Duodenal mucosa (tissue), 2 donors: ENCODE results near the gene ADARB2.

Experiments
- H3K27ac ChIP-seq: one replicate; pipeline ENCODE4 v1.7.0; 2013; ENCODE audit warnings: low read depth, low read length
- H3K27me3 ChIP-seq, 2 donors: one replicate each; pipeline ENCODE4 v1.7.0; 2013; ENCODE audit warnings: low read length in 2 of 2, control low read depth in 1 of 2; ENCODE audit not compliant: insufficient read depth in 2 of 2, control insufficient read depth in 1 of 2
- H3K36me3 ChIP-seq, 2 donors: one replicate each; pipeline ENCODE4 v1.7.0; 2013; ENCODE audit warnings: low read length in 2 of 2, control low read depth in 1 of 2; ENCODE audit not compliant: insufficient read depth in 2 of 2, control insufficient read depth in 1 of 2
- H3K4me1 ChIP-seq, 2 donors: one replicate each; pipeline ENCODE4 v1.7.0; 2013; ENCODE audit warnings: low read length in 2 of 2, control low read depth in 1 of 2; ENCODE audit not compliant: insufficient read depth in 2 of 2, control insufficient read depth in 1 of 2
- H3K4me3 ChIP-seq, 2 donors: one replicate each; pipeline ENCODE4 v1.7.0; 2013; ENCODE audit warnings: low read length in 2 of 2, low read depth in 1 of 2
- H3K9ac ChIP-seq, 2 donors: one replicate each; pipeline ENCODE4 v1.7.0; 2013; ENCODE audit warnings: low read length in 2 of 2, low read depth in 1 of 2
- H3K9me3 ChIP-seq, 2 donors: one replicate each; pipeline ENCODE4 v1.7.0; 2013; ENCODE audit warnings: low read length in 2 of 2, control low read depth in 1 of 2; ENCODE audit not compliant: control insufficient read depth in 1 of 2

ADARB2 gene

GRCh38 chr10:1373287-1373686 lies 364.0 kb downstream of the ADARB2 start:
- no peaks in the 10 kb centered on the region for H3K27me3 ChIP-seq
- H3K9ac ChIP-seq: no peak overlapping the region
- peaks cover 0 to 9% of the 10 kb centered on the region in 2 donors for H3K4me1 ChIP-seq
- H3K27ac ChIP-seq: no peak overlapping the region
- no peak overlapping the region for H3K4me3 ChIP-seq
- no peaks in the 10 kb centered on the region for H3K36me3 ChIP-seq
- H3K9me3 ChIP-seq: no peaks in the 10 kb centered on the region

- H3K4me1 ChIP-seq: peaks cover 0 to 9% of the 10 kb centered on the region in 2 donors
- no peaks in the 10 kb centered on the region for H3K36me3 ChIP-seq
- H3K27ac ChIP-seq: no peak overlapping the region
- no peaks in the 10 kb centered on the region for H3K27me3 ChIP-seq
- H3K9ac ChIP-seq: no peak overlapping the region
- H3K9me3 ChIP-seq: no peaks in the 10 kb centered on the region
- no peak overlapping the region for H3K4me3 ChIP-seq
Measured at GRCh38 chr10:1372212-1372611, 365.1 kb downstream of the ADARB2 start.

DNA sequence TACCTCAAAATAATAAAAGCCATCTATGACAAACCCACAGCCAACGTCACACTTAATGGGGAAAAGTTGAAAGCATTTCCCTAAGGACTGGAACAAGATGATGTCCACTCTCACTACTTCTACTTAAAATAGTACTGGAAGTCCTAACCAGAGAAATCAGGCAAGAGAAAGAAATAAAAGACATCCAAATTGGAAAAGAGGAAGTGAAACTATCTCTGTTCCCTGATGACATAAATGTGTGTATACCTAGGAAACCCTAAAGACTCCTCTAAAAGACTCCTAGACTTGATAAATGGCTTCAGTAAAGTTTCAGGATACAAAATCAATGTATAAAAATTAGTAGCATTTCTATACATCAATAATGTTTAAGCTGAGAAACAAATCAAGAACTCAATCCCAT lies 367.0 kb downstream of the ADARB2 start:
- H3K27me3 ChIP-seq: no peaks in the 10 kb centered on the region
- H3K4me3 ChIP-seq: no peak overlapping the region
- no peak overlapping the region for H3K27ac ChIP-seq
- H3K4me1 ChIP-seq: peaks cover 10 to 22% of the 10 kb centered on the region in 2 donors
- H3K9ac ChIP-seq: no peak overlapping the region
- no peaks in the 10 kb centered on the region for H3K9me3 ChIP-seq
- no peaks in the 10 kb centered on the region for H3K36me3 ChIP-seq

GRCh38 chr10:1369665-1370064 lies 367.7 kb downstream of the ADARB2 start:
- H3K36me3 ChIP-seq: no peaks in the 10 kb centered on the region
- H3K9me3 ChIP-seq: no peaks in the 10 kb centered on the region
- no peaks in the 10 kb centered on the region for H3K27me3 ChIP-seq
- H3K4me3 ChIP-seq: no peak overlapping the region
- H3K4me1 ChIP-seq: peaks cover 10 to 22% of the 10 kb centered on the region in 2 donors
- no peak overlapping the region for H3K27ac ChIP-seq
- H3K9ac ChIP-seq: no peak overlapping the region

DNA sequence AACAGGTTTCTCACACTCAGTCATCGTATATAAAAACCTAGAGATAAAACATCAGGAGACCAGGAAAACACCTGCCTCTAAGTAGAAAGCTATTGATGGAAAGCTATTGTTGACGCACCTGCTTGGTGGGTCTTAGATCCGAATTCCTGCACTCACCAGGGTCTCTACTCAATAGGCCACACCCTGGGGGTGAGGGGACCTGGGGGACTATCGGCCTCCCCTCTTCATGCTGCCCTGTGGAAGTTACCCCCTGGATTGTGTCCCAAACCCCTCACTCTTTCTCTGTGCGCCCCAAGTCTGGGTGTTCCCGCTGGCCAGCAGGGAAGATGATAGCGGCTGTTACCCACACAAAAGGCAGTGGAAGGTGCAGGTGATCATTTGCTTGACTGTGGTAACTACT lies 368.1 kb downstream of the ADARB2 start:
- H3K27ac ChIP-seq: no peak overlapping the region
- no peaks in the 10 kb centered on the region for H3K9me3 ChIP-seq
- no peaks in the 10 kb centered on the region for H3K36me3 ChIP-seq
- H3K27me3 ChIP-seq: no peaks in the 10 kb centered on the region
- H3K4me1 ChIP-seq: peaks cover 10 to 22% of the 10 kb centered on the region in 2 donors
- H3K4me3 ChIP-seq: no peak overlapping the region
- H3K9ac ChIP-seq: no peak overlapping the region

GRCh38 chr10:1368842-1369171 lies 368.5 kb downstream of the ADARB2 start:
- H3K9ac ChIP-seq: no peak overlapping the region
- H3K36me3 ChIP-seq: no peaks in the 10 kb centered on the region
- H3K9me3 ChIP-seq: no peaks in the 10 kb centered on the region
- H3K27me3 ChIP-seq: no peaks in the 10 kb centered on the region
- no peak overlapping the region for H3K27ac ChIP-seq
- H3K4me3 ChIP-seq: no peak overlapping the region
- peaks cover 10 to 22% of the 10 kb centered on the region in 2 donors for H3K4me1 ChIP-seq

GRCh38 chr10:1367938-1368841 lies 369.1 kb downstream of the ADARB2 start:
- Histone ChIP-seq H3K27ac (no peak overlapping the region), H3K4me3 (no peak overlapping the region), H3K4me1 (peaks cover 10 to 22% of the 10 kb centered on the region in 2 donors), H3K9ac (no peak overlapping the region), H3K27me3 (no peaks in the 10 kb centered on the region), H3K9me3 (no peaks in the 10 kb centered on the region), H3K36me3 (no peaks in the 10 kb centered on the region)

DNA sequence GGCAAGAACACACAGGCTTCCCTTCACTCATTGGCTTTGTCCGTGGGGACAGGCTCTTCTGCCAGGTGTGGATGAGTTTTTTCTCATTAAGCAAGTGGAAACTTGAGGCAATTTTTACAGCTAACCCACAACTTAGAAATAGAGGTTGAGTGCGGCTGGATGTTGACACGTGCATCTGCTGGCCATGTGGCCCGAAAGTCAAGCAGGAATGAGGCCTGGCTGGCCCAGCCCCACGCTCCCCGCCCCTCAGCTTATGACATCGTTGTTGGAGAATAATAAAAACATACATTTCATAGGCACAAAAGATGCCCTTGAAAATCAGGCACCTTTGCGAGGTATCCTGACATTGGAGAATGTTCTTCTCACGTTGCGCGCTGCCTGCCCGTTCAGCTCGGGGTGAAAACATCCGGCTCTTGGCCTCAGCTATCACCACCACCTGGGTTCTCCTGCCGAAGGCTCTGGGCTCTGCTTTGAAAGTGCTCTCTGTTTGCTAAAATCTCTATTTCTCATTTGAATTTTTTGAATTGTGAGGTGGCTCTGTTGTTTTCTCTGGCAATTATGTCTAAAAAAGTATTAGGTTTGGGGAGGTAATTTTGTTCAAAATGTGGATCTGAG lies 370.4 kb downstream of the ADARB2 start:
- Histone ChIP-seq H3K9me3 (no peaks in the 10 kb centered on the region), H3K27me3 (no peaks in the 10 kb centered on the region), H3K4me1 (peaks cover 10 to 22% of the 10 kb centered on the region in 2 donors), H3K36me3 (no peaks in the 10 kb centered on the region), H3K27ac (no peak overlapping the region), H3K9ac (no peak overlapping the region), H3K4me3 (peak overlapping the region; percentile 28 to 39)

DNA sequence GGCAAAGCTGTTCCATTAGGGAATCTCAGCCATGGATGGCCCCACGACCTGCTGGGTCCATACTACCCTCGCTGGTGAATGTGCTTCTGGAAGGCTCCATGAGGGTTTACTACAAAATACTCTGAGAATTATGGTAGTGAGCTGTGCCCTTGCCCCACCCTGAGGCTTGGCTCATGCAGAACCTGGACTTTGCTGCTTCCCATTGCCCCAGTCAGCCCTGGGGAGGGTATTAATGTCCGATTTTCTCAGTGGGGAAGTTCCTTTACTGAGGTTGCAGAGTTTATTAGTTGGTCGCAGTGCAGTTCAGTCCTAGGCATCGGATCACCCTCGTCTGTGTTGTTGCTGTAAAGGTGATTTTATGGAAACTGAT lies 371.0 kb downstream of the ADARB2 start:
- Histone ChIP-seq H3K4me3 (peak overlapping the region; percentile 28 to 39), H3K27me3 (no peaks in the 10 kb centered on the region)

GRCh38 chr10:1365540-1366321 lies 371.6 kb downstream of the ADARB2 start:
- Histone ChIP-seq H3K9me3 (no peaks in the 10 kb centered on the region), H3K27ac (no peak overlapping the region), H3K27me3 (no peaks in the 10 kb centered on the region)

More for the DNA sequence above, 371.0 kb downstream of the ADARB2 start:
- Histone ChIP-seq H3K27ac (no peak overlapping the region), H3K9ac (no peak overlapping the region), H3K36me3 (no peaks in the 10 kb centered on the region), H3K4me1 (peaks cover 10 to 22% of the 10 kb centered on the region in 2 donors), H3K9me3 (no peaks in the 10 kb centered on the region)

More at GRCh38 chr10:1365540-1366321, 371.6 kb downstream of the ADARB2 start:
- Histone ChIP-seq H3K4me1 (peaks cover 10 to 22% of the 10 kb centered on the region in 2 donors), H3K9ac (no peak overlapping the region), H3K4me3 (no peak overlapping the region), H3K36me3 (no peaks in the 10 kb centered on the region)
